Activated CD4-positive, alpha-beta memory T cell treated with anti-CD3 and anti-CD28 coated beads for 36 hours (primary cell): ENCODE results near the gene KY. TPM values are rescaled to one million over a fixed set of nuclear protein-coding genes. Genes with fewer than 3 reads are reported as not detected.
"Not testable (repeated sequence)": the region's sequence is repeated elsewhere in the genome, so short reads cannot be mapped to it uniquely, and the experiment has no call there.

Experiments
- CTCF ChIA-PET: fragments of 350-600 bp; sonication (Branson Sonifier 250); formaldehyde crosslinking; loops from one replicate; lab custom pipeline; 2021; ENCODE audit warnings: antibody characterized with exemption, inconsistent platforms; lab: Charles Lee
- POLR2A ChIA-PET: fragments of 350-600 bp; sonication (Branson Sonifier 250); formaldehyde crosslinking; loops from one replicate; lab custom pipeline; 2021; ENCODE audit warnings: antibody characterized with exemption; lab: Charles Lee
- DNase-seq: peaks from one replicate; pipeline ENCODE4 v3.0.0-alpha.2; 2020
- H3K27ac Mint-ChIP-seq: one replicate; pipeline ENCODE4 v1.8.0; 2021; ENCODE audit warnings: mixed read lengths
- H3K27me3 Mint-ChIP-seq: one replicate; pipeline ENCODE4 v1.8.0; 2021; ENCODE audit warnings: mixed read lengths
- H3K36me3 Mint-ChIP-seq: one replicate; pipeline ENCODE4 v1.8.0; 2021; ENCODE audit warnings: mixed read lengths
- H3K4me1 Mint-ChIP-seq: one replicate; pipeline ENCODE4 v1.8.0; 2021; ENCODE audit warnings: low read depth, mixed read lengths
- H3K4me3 Mint-ChIP-seq: one replicate; pipeline ENCODE4 v1.8.0; 2021; ENCODE audit warnings: mild to moderate bottlenecking, mixed read lengths
- H3K9me3 Mint-ChIP-seq: one replicate; pipeline ENCODE4 v1.8.0; 2021; ENCODE audit warnings: mixed read lengths
- intact Hi-C: fragments of 100-400 bp; cut with micrococcal nuclease; formaldehyde crosslinking; loops from one replicate; pipeline ENCODE4 v1.15.1; 2023
- total RNA-seq, 2 experiments: library from RNA; stranded (reverse); gene quantifications; one replicate each; pipeline ENCODE4 v1.2.3, GENCODE V29; 2021

The KY gene
- total RNA-seq, 2 experiments from 2014 or later: not detected

DNA sequence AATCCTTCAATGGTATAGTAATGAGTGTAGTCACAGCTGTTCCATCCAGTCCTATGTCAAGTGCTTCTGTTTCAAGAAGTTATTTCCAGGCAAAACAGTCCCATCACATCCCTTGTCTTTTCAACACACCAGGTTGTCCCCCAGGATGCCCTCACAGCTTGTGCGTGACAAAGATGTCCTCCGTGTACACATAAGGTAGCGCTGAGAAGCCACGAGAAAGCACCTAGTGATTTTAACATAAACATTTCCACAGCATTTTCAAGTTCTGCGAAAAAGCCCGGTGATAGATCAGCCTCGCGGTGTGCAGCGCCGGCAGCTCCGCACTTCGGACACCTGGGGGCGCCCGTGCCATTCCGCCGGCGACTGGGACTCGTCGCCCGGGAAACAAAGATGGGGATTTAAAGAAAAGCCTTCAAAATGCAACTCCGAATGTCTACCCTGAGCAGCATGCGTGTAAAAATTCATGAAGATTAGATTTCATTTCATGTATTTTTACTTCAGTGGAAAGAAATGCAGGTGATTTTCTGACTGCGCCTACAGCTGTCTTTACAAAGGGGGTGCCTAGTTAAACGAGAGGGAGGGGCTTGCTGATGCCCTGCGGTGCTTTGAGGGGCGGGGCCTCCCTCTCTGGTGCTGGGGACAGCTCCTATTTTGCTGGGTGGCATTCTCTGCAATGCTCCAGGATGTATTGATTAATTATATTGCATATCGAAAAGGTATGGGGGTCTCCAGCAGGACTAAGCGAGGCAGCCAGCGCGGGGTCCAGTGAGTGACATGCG lies 49.9 kb downstream of the KY start:
- POLR2A ChIA-PET: no interaction called here
- peaks cover 6% of the 10 kb centered on the region for H3K4me1 Mint-ChIP-seq
- no peak overlapping the region for H3K4me3 Mint-ChIP-seq

DNA sequence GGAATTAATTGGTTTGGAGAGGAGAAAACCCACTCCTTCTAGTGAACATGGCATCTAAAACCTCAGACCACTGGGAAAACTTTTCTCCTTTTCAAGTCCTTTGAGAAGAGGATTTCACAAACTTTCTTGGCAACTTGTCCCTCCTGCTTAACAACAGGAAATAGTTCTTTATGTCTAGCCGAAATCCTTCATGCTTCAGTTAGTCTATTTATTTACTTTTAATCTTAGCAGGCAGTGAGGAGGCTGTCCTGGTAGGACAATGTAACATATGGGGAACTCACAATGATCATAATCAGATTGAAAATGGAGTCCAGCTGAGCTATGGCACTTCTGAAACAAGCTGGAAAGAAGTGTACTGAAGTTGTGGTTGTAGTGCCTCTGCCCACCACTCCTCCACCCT lies 50.6 kb downstream of the KY start:
- intact Hi-C loops: loop anchor here (1.0 kb wide), 1 partner anchor 41 kb away; no protein-coding TSS in a partner anchor
- peaks cover 6% of the 10 kb centered on the region for H3K4me1 Mint-ChIP-seq
- H3K27me3 Mint-ChIP-seq: peaks cover 1% of the 10 kb centered on the region
- H3K4me3 Mint-ChIP-seq: no peak overlapping the region
- H3K9me3 Mint-ChIP-seq: no peaks in the 10 kb centered on the region
- no peaks in the 10 kb centered on the region for H3K36me3 Mint-ChIP-seq
- no peak for DNase-seq
- H3K27ac Mint-ChIP-seq: no peak overlapping the region
- POLR2A ChIA-PET: no interaction called here
- CTCF ChIA-PET: interaction anchor here (0.6 to 3.8 kb wide), 15 partner anchors 9 to 1444 kb away, joined by 3 to 24 read pairs (median 4); no protein-coding TSS in a partner anchor

More for the DNA sequence above, 49.9 kb downstream of the KY start:
- H3K27me3 Mint-ChIP-seq: peaks cover 4% of the 10 kb centered on the region
- intact Hi-C loops: loop anchor here (1.0 kb wide), 1 partner anchor 40 kb away; no protein-coding TSS in a partner anchor
- H3K9me3 Mint-ChIP-seq: no peaks in the 10 kb centered on the region
- CTCF ChIA-PET: interaction anchor here (0.6 to 3.8 kb wide), 18 partner anchors 10 to 1443 kb away, joined by 3 to 24 read pairs (median 4); no protein-coding TSS in a partner anchor
- no peak overlapping the region for H3K27ac Mint-ChIP-seq
- no peaks in the 10 kb centered on the region for H3K36me3 Mint-ChIP-seq
- peak; percentile 69 for DNase-seq

DNA sequence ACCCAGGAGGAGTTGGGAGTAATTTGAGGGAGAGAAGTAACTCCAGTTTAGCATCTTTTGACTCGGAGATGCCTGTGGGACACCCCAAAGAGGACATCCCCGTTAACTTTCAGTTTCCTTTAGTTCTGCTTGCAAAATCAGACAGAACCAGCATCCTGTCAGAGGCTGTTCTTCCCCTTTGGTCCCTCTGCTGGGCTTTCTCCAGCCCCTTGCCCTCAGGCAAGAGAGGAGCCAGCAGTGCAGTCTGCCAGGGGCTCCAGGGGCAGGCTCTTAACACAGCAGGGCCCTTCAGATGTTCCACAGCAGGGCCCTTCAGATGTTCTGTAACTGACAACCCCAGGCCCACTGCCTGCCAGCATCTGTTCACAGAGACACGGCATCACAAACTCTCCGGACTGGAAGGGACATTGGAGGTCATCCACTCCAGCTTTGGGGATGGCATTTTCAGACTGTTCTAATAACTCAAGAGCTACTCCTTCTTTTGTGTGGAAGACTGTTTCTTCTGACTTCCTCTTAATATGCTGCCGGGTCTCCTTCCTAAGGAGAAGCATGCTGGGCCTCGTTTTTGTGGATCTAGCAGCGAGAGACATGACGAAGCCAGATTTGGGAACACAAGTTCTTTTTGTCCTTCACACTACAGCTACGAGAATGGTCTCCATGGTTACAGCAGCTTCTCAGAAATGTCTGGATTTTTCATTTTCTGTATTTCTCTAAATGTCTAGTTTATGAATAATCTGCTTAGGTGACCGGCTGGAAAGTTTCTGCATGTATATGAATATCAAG lies 51.9 kb downstream of the KY start:
- CTCF ChIA-PET: interaction anchor here (0.9 to 3.3 kb wide), 2 partner anchors 8 to 59 kb away, joined by 3 to 14 read pairs; no protein-coding TSS in a partner anchor
- Mint-ChIP-seq H3K4me1 (peaks cover 6% of the 10 kb centered on the region), H3K27me3 (peaks cover 1% of the 10 kb centered on the region), H3K9me3 (no peaks in the 10 kb centered on the region), H3K27ac (peak overlapping the region; percentile 43), H3K4me3 (no peak overlapping the region), H3K36me3 (no peaks in the 10 kb centered on the region)
- intact Hi-C loops: no loop called here
- POLR2A ChIA-PET: no interaction called here
- no peak for DNase-seq

DNA sequence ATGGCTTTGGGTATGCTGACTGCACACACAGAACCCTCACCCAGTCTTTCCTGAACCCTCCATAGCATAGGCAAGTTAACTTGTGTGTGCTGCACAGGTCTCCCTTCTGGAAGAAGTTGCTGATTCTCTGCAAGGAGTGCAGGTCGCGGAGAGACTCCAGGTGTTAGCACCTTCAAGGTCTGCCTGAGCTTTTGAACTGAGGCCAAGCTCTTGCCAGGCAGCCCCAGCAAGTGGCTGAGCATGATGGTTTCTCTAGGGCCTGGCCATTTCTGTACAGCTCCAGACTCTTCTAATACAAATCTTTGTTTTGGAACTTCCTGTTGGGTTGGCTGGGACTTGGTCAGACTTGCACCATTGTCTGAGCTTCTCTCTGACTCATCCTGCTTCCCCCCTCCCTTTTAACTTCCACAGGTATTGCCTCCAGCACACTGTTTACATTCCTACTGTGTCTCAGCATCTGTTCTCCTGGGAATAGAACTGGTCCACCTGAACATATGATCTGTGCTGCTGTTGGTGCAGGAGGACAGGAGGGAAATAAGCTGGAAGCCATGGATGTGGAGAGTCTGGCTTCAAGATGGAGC lies 53.3 kb downstream of the KY start:
- H3K4me1 Mint-ChIP-seq: peaks cover 6% of the 10 kb centered on the region
- intact Hi-C loops: no loop called here
- no peak overlapping the region for H3K27ac Mint-ChIP-seq
- H3K36me3 Mint-ChIP-seq: no peaks in the 10 kb centered on the region
- POLR2A ChIA-PET: no interaction called here
- CTCF ChIA-PET: no interaction called here
- H3K27me3 Mint-ChIP-seq: peaks cover 1% of the 10 kb centered on the region
- no peak overlapping the region for H3K4me3 Mint-ChIP-seq
- H3K9me3 Mint-ChIP-seq: no peaks in the 10 kb centered on the region
- DNase-seq: no peak

DNA sequence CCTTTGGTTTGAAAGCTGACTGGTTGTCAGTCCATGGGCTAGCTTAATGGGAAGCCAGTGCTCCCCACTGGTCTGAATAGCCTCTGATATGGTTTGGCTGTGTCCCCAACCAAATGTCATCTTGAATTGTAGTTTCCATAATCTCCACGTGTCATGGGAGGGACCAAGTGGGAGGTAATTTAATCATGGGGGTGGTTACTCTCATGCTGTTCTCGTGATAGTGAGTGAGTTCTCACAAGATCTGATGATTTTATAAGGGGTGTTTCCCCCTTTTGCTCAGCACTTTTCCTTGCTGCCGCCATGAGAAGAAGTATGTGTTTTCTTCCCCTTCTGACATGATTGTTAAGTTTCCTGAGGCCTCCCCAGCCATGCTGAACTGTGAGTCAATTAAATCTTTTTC lies 55.8 kb downstream of the KY start:
- DNase-seq, CTCF ChIA-PET, H3K9me3 Mint-ChIP-seq, H3K27me3 Mint-ChIP-seq, H3K4me1 Mint-ChIP-seq, POLR2A ChIA-PET, H3K27ac Mint-ChIP-seq, H3K36me3 Mint-ChIP-seq, H3K4me3 Mint-ChIP-seq, intact Hi-C loops: not testable (repeated sequence)

DNA sequence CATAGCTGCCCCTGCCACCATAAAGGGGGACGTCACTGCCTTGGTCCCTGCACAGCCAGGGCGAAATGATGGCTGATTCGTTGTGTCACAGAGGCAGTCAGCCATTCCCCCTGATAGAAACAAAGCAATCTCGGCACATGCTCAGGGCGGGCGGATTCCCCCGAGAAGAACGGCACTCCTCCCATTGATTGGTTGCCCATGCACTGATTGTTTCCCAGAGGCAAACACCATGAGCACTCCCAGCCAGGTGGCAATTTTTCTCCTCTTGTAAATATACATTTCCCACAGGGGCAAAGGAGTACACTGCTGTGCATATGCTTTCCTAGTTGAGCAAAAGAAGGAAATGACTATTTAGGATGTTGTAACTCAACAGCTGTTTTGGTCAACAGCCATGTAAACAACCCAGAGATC lies 56.5 kb downstream of the KY start:
- no peak for DNase-seq
- ChIA-PET POLR2A (no interaction called here), CTCF (no interaction called here)
- no peak overlapping the region for H3K4me3 Mint-ChIP-seq
- peaks cover 3% of the 10 kb centered on the region for H3K27me3 Mint-ChIP-seq
- H3K27ac Mint-ChIP-seq: no peak overlapping the region
- H3K36me3 Mint-ChIP-seq: no peaks in the 10 kb centered on the region
- H3K4me1 Mint-ChIP-seq: no peaks in the 10 kb centered on the region
- intact Hi-C loops: no loop called here
- H3K9me3 Mint-ChIP-seq: no peaks in the 10 kb centered on the region

DNA sequence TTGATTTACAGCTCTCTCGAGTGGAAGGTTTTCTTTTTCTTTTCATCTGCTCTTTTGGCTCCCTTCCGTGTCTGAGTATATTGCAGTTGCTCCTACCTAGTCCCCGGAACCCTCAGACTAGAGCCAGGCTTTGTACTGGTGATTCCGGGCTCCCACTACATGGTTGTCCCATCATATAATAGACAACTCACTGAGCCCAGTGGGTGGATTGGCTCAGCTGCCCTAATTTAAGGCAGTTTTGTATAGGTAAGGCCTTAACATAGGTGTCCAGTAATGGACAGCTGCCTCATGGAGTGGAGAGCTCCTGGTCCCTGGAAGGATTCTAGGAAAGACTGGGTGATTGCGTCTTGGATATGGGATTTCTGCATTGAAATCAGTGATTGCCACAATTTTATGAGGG lies 58.0 kb downstream of the KY start:
- Mint-ChIP-seq H3K4me1 (no peaks in the 10 kb centered on the region), H3K4me3 (no peak overlapping the region), H3K36me3 (no peaks in the 10 kb centered on the region), H3K9me3 (no peaks in the 10 kb centered on the region), H3K27ac (no peak overlapping the region), H3K27me3 (peaks cover 3% of the 10 kb centered on the region)
- DNase-seq: no peak
- CTCF ChIA-PET: no interaction called here
- POLR2A ChIA-PET: no interaction called here
- intact Hi-C loops: no loop called here

DNA sequence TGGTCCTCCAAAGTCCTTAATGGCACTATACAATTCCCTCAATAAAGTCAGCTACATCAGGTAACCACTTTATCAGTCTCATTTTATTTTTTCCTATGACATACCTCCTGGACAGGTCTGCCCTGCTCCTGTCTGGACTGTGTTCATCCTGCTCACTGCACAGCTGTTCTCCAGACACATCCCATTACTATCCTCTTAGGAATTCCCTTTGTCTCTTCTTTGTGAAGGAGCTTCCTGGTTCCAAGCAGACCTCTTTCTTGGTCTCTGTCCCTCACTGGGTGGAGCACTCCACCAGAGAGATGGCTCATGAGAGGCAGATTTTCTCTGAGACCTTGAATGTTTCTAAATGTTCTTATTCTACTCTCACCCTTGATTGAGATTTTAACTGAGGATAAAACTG lies 60.1 kb downstream of the KY start:
- ChIA-PET CTCF (interaction anchor here (0.8 to 1.9 kb wide), 2 partner anchors 10 to 12 kb away, joined by 3 to 14 read pairs; no protein-coding TSS in a partner anchor), POLR2A (no interaction called here)
- no peak for DNase-seq
- H3K4me3 Mint-ChIP-seq: no peak overlapping the region
- no peaks in the 10 kb centered on the region for H3K36me3 Mint-ChIP-seq
- no peaks in the 10 kb centered on the region for H3K9me3 Mint-ChIP-seq
- peaks cover 3% of the 10 kb centered on the region for H3K27me3 Mint-ChIP-seq
- H3K27ac Mint-ChIP-seq: no peak overlapping the region
- no peaks in the 10 kb centered on the region for H3K4me1 Mint-ChIP-seq
- intact Hi-C loops: no loop called here

DNA sequence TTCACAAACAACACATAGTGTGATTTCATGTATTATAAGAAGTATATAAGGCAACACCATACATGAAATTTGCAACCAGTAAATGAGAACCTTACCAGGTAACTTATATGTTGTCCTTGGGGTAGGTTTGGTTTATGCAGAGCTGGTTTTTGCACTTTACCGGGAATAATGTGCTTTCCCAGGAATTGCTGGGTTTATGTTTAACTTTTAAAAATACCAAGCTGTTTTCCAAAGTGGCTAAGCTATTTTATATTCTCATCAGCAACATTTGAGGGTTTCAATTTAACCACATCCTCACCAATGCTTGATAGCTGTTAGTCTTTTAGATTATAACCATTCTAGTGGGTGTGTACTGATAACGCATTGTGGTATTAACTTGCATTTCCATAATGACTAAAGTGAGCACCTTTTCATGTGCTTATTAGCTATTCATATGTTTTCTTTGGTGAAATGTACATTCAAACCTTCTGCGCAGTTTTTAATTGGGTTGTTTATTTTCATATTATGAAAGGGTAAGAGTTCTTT lies 71.6 kb downstream of the KY start:
- Mint-ChIP-seq H3K27me3 (peaks cover 3% of the 10 kb centered on the region), H3K27ac (no peak overlapping the region), H3K36me3 (peaks cover 2% of the 10 kb centered on the region), H3K4me3 (no peak overlapping the region), H3K4me1 (no peaks in the 10 kb centered on the region), H3K9me3 (peaks cover 3% of the 10 kb centered on the region)
- DNase-seq: no peak
- POLR2A ChIA-PET: no interaction called here
- intact Hi-C loops: no loop called here
- CTCF ChIA-PET: no interaction called here

DNA sequence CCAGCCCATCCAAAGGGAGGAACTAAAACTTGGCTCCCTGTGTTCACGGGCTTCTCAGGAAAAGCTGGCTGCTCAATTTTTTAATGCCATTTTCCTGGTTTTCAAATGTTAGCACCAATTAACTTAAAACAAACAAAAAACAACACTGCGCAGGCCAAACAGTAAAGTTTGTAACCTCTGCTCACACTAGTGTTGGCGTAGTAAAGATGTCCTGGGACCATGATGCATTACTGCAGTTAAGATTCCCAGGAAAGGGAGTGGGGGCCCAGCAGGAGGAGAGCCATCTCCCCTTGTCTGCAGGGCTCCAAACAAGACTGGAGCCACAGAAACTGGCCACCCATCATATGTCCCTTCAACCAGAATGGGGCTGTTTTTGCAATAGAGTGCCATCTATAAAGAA lies 74.0 kb downstream of the KY start:
- Mint-ChIP-seq H3K27me3 (no peaks in the 10 kb centered on the region), H3K27ac (no peak overlapping the region), H3K4me3 (no peak overlapping the region), H3K4me1 (no peaks in the 10 kb centered on the region), H3K36me3 (no peaks in the 10 kb centered on the region), H3K9me3 (peaks cover 20% of the 10 kb centered on the region)
- intact Hi-C loops: no loop called here
- POLR2A ChIA-PET: no interaction called here
- DNase-seq: no peak
- CTCF ChIA-PET: no interaction called here

DNA sequence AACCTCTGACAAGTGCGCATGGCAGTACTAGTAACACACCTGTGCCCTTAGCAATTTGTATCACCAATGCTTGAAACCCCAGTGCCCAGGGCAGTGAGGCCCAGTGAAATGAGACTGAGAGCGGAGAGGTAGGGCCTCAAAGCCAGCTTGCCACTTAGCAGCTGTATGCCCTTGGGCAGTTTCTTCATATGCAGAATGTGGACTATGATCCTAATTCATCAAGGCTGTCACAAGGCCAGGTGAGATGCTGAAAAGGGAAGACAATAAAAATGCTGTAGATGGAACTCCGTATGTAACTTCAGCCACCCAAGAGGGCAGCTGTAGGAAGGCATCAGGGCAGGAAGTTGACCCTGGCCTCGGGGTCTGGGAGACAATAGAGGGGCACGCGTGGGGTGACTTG lies 74.4 kb downstream of the KY start:
- no peaks in the 10 kb centered on the region for H3K27me3 Mint-ChIP-seq
- CTCF ChIA-PET: no interaction called here
- intact Hi-C loops: no loop called here
- DNase-seq: no peak
- H3K36me3 Mint-ChIP-seq: no peaks in the 10 kb centered on the region
- no peak overlapping the region for H3K4me3 Mint-ChIP-seq
- H3K27ac Mint-ChIP-seq: no peak overlapping the region
- no peaks in the 10 kb centered on the region for H3K4me1 Mint-ChIP-seq
- H3K9me3 Mint-ChIP-seq: peaks cover 21% of the 10 kb centered on the region
- POLR2A ChIA-PET: no interaction called here

DNA sequence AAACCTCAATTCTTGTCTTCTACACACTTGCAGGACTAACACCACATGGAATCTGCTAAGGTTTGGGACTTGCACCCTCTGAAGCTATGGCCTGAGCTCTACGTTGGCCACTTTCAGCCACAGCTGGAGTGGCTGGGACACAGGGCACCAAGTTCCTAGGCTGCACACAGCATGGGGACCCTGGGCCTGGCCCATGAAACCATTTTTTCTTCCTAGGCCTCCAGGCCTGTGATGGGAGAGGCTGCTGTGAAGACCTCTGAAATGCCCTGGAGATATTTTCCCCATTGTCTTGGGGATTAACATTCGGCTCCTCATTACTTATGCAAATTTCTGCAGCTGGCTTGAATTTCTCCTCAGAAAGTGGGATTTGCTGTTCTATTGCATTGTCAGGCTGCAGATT lies 80.9 kb downstream of the KY start:
- H3K4me1 Mint-ChIP-seq, H3K27ac Mint-ChIP-seq, H3K4me3 Mint-ChIP-seq, POLR2A ChIA-PET, intact Hi-C loops, CTCF ChIA-PET, DNase-seq, H3K27me3 Mint-ChIP-seq: not testable (repeated sequence)
- Mint-ChIP-seq H3K9me3 (peaks cover 53% of the 10 kb centered on the region), H3K36me3 (peaks cover 15% of the 10 kb centered on the region)
